Panc1 (cell line): ENCODE data around the gene VSX1. TPM values are rescaled to one million over a fixed set of nuclear protein-coding genes. Genes with fewer than 3 reads are reported as not detected.

Experiments
- ATAC-seq: fragments of 200-7000 bp; cut with Tn5 transposase; 2 replicates; pipeline ENCODE4 v1.9.1; 2020; ENCODE audit warnings: mild to moderate bottlenecking, moderate library complexity
- BruUV-seq: library from RNA; stranded (reverse); fragments of 400-500 nt; replicated peaks from 2 replicates; lab custom pipeline; 2021; lab: Mats Ljungman, UMichigan
- CTCF ChIA-PET: fragments of 300-600 bp; sonication (Branson Sonifier 250); formaldehyde crosslinking; loops from one replicate; lab custom pipeline; 2022; ENCODE audit warnings: antibody characterized with exemption; lab: Charles Lee
- POLR2A ChIA-PET: fragments of 300-600 bp; sonication (Branson Sonifier 250); formaldehyde crosslinking; loops from one replicate; lab custom pipeline; 2022; ENCODE audit warnings: antibody characterized with exemption; lab: Charles Lee
- DNase-seq: peaks from one replicate; pipeline ENCODE4 v3.0.0-alpha.2; 2010; ENCODE audit warnings: low read depth, low spot score
- H3K27ac ChIP-seq: 2 replicates; pipeline ENCODE4 v1.5.1; 2011; ENCODE audit warnings: mild to moderate bottlenecking, low read length, inconsistent platforms
- H3K27me3 ChIP-seq: fragments of 200-500 bp; sonication (Bioruptor generic); 2 replicates; pipeline ENCODE4 v1.6.0; 2014; ENCODE audit warnings: low read length, inconsistent platforms; ENCODE audit not compliant: control insufficient read depth, insufficient read depth
- H3K36me3 ChIP-seq: fragments of 200-500 bp; sonication (Bioruptor generic); 2 replicates; pipeline ENCODE4 v1.5.1; 2014; ENCODE audit warnings: inconsistent platforms, mild to moderate bottlenecking, low read length, moderate library complexity; ENCODE audit not compliant: control insufficient read depth, insufficient read depth
- H3K4me1 ChIP-seq: 2 replicates; pipeline ENCODE4 v1.5.1; 2011; ENCODE audit warnings: inconsistent platforms, mild to moderate bottlenecking, low read length, moderate library complexity; ENCODE audit not compliant: control insufficient read depth, insufficient read depth
- H3K4me3 ChIP-seq, 2 experiments: 2 replicates each; pipeline ENCODE4 v1.5.1; 2011 to 2012; ENCODE audit warnings: low read depth in 2 of 2, low read length in 2 of 2, mild to moderate bottlenecking in 2 of 2, inconsistent platforms in 1 of 2, moderate library complexity in 1 of 2
- H3K9me3 ChIP-seq: fragments of 200-500 bp; sonication (Bioruptor generic); 2 replicates; pipeline ENCODE4 v1.5.1; 2014; ENCODE audit warnings: low read depth, mild to moderate bottlenecking, inconsistent platforms, low read length, moderate library complexity; ENCODE audit not compliant: control insufficient read depth, insufficient read depth
- CTCF ChIP-seq: fragments of 450-650 bp; IDR thresholded peaks from 2 replicates; pipeline ENCODE4 v1.5.1; 2017; ENCODE audit warnings: mild to moderate bottlenecking
- POLR2AphosphoS5 ChIP-seq: IDR thresholded peaks from 2 replicates; pipeline ENCODE4 v1.6.1; 2012; ENCODE audit warnings: mild to moderate bottlenecking, low read depth, low read length, moderate library complexity
- SIN3A ChIP-seq: IDR thresholded peaks from 2 replicates; pipeline ENCODE4 v1.6.1; 2012; ENCODE audit warnings: low read depth, mild to moderate bottlenecking, low read length, moderate library complexity, borderline replicate concordance; ENCODE audit not compliant: insufficient read depth
- TCF7L2 ChIP-seq: IDR thresholded peaks from 2 replicates; pipeline ENCODE4 v1.6.1; 2011; ENCODE audit warnings: mild to moderate bottlenecking, low read depth, low read length, inconsistent platforms
- in situ Hi-C: cut with HindIII; loops from 2 replicates; pipeline ENCODE4 v1.10.0; 2016; ENCODE audit warnings: low sequenced_read_pairs, low pct_unique_long_range_greater_than_20kb
- intact Hi-C: fragments of 100-400 bp; cut with micrococcal nuclease; formaldehyde crosslinking; loops from one replicate; pipeline ENCODE4 v1.10.0; 2022; ENCODE audit not compliant: unreplicated experiment
- total RNA-seq: library from RNA; stranded (reverse); gene quantifications from one replicate; pipeline ENCODE4 v1.2.1, GENCODE V29; 2021; ENCODE audit not compliant: unreplicated experiment
- TF ChIP-seq, protein P1 (sequence below), 2 experiments: IDR thresholded peaks; 2 replicates each; pipeline ENCODE4 v1.6.1; 2011 to 2012; ENCODE audit warnings: low read depth in 2 of 2, control low read depth in 1 of 2, low read length in 1 of 2, mild to moderate bottlenecking in 1 of 2, moderate library complexity in 1 of 2; ENCODE audit not compliant: insufficient read depth in 1 of 2

VSX1 gene
- total RNA-seq, 1 experiment from 2014 or later: 0.21 TPM

DNA sequence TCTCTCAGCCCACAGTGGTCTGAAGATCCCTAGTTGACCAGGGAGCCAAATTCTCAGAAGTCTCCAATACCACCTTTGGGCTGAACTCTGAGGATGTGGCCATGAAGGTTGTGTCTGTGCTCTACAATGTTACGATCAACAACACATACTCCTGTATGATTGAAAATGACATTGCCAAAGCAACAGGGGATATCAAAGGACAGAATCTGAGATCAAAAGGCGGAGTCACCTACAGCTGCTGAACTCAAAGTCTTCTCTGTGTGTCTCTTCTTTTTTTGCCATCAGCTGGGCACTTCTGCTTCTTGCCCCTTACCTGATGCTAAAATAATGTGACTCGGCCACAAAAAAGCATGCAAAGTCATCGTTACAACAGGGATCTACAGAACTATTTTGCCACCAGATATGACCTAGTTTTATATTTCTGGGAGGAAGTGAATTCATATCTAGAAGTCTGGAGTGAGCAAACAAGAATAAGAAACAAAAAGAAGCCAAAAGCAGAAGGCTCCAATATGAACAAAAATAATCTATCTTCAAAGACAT, 17.7 kb upstream of the VSX1 start:
- intact Hi-C loops (no loop called here), in situ Hi-C loops (no loop called here)
- Histone ChIP-seq H3K36me3 (no peaks in the 10 kb centered on the region), H3K4me3 (no peak overlapping the region), H3K27ac (no peak overlapping the region), H3K27me3 (no peaks in the 10 kb centered on the region), H3K9me3 (no peaks in the 10 kb centered on the region), H3K4me1 (no peaks in the 10 kb centered on the region)
- CTCF ChIA-PET: no interaction called here
- no TSS peak for BruUV-seq
- no peak for ATAC-seq
- TF ChIP-seq, protein P1, sequence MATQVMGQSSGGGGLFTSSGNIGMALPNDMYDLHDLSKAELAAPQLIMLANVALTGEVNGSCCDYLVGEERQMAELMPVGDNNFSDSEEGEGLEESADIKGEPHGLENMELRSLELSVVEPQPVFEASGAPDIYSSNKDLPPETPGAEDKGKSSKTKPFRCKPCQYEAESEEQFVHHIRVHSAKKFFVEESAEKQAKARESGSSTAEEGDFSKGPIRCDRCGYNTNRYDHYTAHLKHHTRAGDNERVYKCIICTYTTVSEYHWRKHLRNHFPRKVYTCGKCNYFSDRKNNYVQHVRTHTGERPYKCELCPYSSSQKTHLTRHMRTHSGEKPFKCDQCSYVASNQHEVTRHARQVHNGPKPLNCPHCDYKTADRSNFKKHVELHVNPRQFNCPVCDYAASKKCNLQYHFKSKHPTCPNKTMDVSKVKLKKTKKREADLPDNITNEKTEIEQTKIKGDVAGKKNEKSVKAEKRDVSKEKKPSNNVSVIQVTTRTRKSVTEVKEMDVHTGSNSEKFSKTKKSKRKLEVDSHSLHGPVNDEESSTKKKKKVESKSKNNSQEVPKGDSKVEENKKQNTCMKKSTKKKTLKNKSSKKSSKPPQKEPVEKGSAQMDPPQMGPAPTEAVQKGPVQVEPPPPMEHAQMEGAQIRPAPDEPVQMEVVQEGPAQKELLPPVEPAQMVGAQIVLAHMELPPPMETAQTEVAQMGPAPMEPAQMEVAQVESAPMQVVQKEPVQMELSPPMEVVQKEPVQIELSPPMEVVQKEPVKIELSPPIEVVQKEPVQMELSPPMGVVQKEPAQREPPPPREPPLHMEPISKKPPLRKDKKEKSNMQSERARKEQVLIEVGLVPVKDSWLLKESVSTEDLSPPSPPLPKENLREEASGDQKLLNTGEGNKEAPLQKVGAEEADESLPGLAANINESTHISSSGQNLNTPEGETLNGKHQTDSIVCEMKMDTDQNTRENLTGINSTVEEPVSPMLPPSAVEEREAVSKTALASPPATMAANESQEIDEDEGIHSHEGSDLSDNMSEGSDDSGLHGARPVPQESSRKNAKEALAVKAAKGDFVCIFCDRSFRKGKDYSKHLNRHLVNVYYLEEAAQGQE (IDR thresholded peaks at IDR 0.05; ENCODE audit: insufficient read depth in 1 of 2, low read depth in 2 of 2, low read length in 1 of 2): no peak
- TF ChIP-seq TCF7L2 (no peak), SIN3A (no peak), POLR2AphosphoS5 (no peak), CTCF (no peak)
- POLR2A ChIA-PET: no interaction called here
- no peak for DNase-seq

- Histone ChIP-seq H3K9me3 (no peaks in the 10 kb centered on the region), H3K27me3 (no peaks in the 10 kb centered on the region), H3K27ac (no peak overlapping the region), H3K4me1 (no peaks in the 10 kb centered on the region), H3K36me3 (no peaks in the 10 kb centered on the region), H3K4me3 (no peak overlapping the region)
- DNase-seq (no peak), ATAC-seq (no peak)
- ChIA-PET POLR2A (no interaction called here), CTCF (no interaction called here)
- in situ Hi-C loops (no loop called here), intact Hi-C loops (no loop called here)
- TF ChIP-seq SIN3A (no peak), TCF7L2 (no peak), POLR2AphosphoS5 (no peak), CTCF (no peak)
- TF ChIP-seq, protein P1 (IDR thresholded peaks at IDR 0.05; ENCODE audit: insufficient read depth in 1 of 2, low read depth in 2 of 2, low read length in 1 of 2): no peak
- no TSS peak for BruUV-seq
Measured at GRCh38 chr20:25097498-25097897, 15.6 kb upstream of the VSX1 start.
